SU-DHL-6 (cell line): Measurements from ENCODE around the gene ARPC1A.

Experiments used
- EZH2phosphoT487 ChIP-seq: fragments of 200-600 bp; sonication (generic), shearing (Covaris generic); conservative IDR thresholded peaks from 2 replicates; pipeline ENCODE4 v1.6.1; 2018; ENCODE audit warnings: mild to moderate bottlenecking, antibody characterized with exemption, low read length, moderate library complexity, mixed read lengths
- TF ChIP-seq, protein P1 (sequence below): fragments of 200-600 bp; sonication (generic); IDR thresholded peaks from one replicate; pipeline ENCODE4 v1.5.1; 2017; ENCODE audit warnings: antibody characterized with exemption, mild to moderate bottlenecking, low read length, moderate library complexity; ENCODE audit not compliant: insufficient read depth, poor library complexity, severe bottlenecking

DNA sequence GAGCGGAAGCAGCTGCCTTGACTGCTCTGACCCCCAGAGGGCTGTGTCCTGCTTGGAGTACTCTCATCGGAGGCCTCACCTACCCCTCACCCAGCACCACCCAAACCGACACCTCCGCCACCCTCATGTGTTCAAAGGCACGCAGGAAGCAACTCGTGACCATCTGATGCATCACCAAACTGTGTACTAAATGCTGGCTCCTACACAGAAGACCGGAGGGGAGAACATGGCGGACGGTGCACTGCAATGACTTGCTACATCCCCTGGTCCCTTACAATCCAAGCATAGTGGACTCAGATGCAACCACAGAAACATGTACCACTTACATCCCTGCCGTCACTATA lies 79.3 kb downstream of the ARPC1A start:
- TF ChIP-seq, protein P1, sequence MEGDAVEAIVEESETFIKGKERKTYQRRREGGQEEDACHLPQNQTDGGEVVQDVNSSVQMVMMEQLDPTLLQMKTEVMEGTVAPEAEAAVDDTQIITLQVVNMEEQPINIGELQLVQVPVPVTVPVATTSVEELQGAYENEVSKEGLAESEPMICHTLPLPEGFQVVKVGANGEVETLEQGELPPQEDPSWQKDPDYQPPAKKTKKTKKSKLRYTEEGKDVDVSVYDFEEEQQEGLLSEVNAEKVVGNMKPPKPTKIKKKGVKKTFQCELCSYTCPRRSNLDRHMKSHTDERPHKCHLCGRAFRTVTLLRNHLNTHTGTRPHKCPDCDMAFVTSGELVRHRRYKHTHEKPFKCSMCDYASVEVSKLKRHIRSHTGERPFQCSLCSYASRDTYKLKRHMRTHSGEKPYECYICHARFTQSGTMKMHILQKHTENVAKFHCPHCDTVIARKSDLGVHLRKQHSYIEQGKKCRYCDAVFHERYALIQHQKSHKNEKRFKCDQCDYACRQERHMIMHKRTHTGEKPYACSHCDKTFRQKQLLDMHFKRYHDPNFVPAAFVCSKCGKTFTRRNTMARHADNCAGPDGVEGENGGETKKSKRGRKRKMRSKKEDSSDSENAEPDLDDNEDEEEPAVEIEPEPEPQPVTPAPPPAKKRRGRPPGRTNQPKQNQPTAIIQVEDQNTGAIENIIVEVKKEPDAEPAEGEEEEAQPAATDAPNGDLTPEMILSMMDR = no peak
- TF ChIP-seq EZH2phosphoT487 = no peak
